Smooth muscle cell (in vitro differentiated cells): ENCODE results near the gene EIF4E. TPM values are rescaled to one million over a fixed set of nuclear protein-coding genes. Genes with fewer than 3 reads are reported as not detected.

Source experiments
- DNase-seq: peaks from one replicate; lab custom pipeline; 2025; ENCODE audit not compliant: unreplicated experiment; lab: John Stamatoyannopoulos, UW
- H2AFZ ChIP-seq: fragments of 200-600 bp; sonication (generic); 2 replicates; pipeline ENCODE4 v1.6.0; 2016; ENCODE audit warnings: antibody characterized with exemption, low read depth, mild to moderate bottlenecking
- H3F3A ChIP-seq: fragments of 200-600 bp; sonication (generic); 2 replicates; pipeline ENCODE4 v1.6.0; 2017; ENCODE audit warnings: antibody characterized with exemption, low read depth
- H3K27ac ChIP-seq: fragments of 200-600 bp; sonication (generic); 2 replicates; pipeline ENCODE4 v1.5.1; 2016; ENCODE audit warnings: low read depth, mild to moderate bottlenecking
- H3K27me3 ChIP-seq: fragments of 200-600 bp; sonication (generic); 2 replicates; pipeline ENCODE4 v1.6.1; 2016; ENCODE audit warnings: low read depth, mild to moderate bottlenecking
- H3K36me3 ChIP-seq: fragments of 200-600 bp; sonication (generic); 2 replicates; pipeline ENCODE4 v1.5.1; 2016; ENCODE audit warnings: low read depth
- H3K4me1 ChIP-seq: fragments of 200-600 bp; sonication (generic); 2 replicates; pipeline ENCODE4 v1.5.1; 2016; ENCODE audit warnings: low read depth
- H3K4me2 ChIP-seq: fragments of 200-600 bp; sonication (generic); 2 replicates; pipeline ENCODE4 v1.6.0; 2016; ENCODE audit warnings: mild to moderate bottlenecking
- H3K4me3 ChIP-seq: fragments of 200-600 bp; sonication (generic); 2 replicates; pipeline ENCODE4 v1.5.1; 2016; ENCODE audit warnings: mild to moderate bottlenecking
- H3K79me2 ChIP-seq: fragments of 200-600 bp; sonication (generic); 2 replicates; pipeline ENCODE4 v1.6.0; 2016; ENCODE audit warnings: low read depth, mild to moderate bottlenecking
- H3K9ac ChIP-seq: fragments of 200-600 bp; sonication (generic); 2 replicates; pipeline ENCODE4 v1.6.0; 2016; ENCODE audit warnings: low read depth
- H3K9me3 ChIP-seq: fragments of 200-600 bp; sonication (generic); replicated peaks from 2 replicates; pipeline ENCODE4 v1.5.1; 2016; ENCODE audit warnings: low read depth
- H4K20me1 ChIP-seq: fragments of 200-600 bp; sonication (generic); 2 replicates; pipeline ENCODE4 v1.6.0; 2016; ENCODE audit warnings: low read depth
- WGBS: methylation state at CpG from one replicate; pipeline ENCODE4 v1.1.7; 2016; ENCODE audit warnings: low lambda C conversion rate; 5-methylcytosine and 5-hydroxymethylcytosine counted together
- polyA plus RNA-seq: library from polyadenylated mRNA; unstranded; fragments of >200 nt; fragmentation: Nextera tagmentation; extraction: Ambion mirVana; gene quantifications from 2 replicates; pipeline ENCODE4 v1.2.1, GENCODE V29; 2016
- total RNA-seq: library from RNA; depleted of rRNA; stranded (reverse); fragments of >200 nt; gene quantifications from 2 replicates; pipeline ENCODE4 v1.2.3, GENCODE V29; 2014
- TF ChIP-seq, protein P1 (sequence below): fragments of 200-600 bp; sonication (generic); IDR thresholded peaks from 2 replicates; pipeline ENCODE4 v1.5.1; 2017; ENCODE audit warnings: borderline replicate concordance, mild to moderate bottlenecking, antibody characterized with exemption; ENCODE audit not compliant: insufficient read depth, poor library complexity, severe bottlenecking

The EIF4E gene
- total and polyA plus RNA-seq, 2 experiments from 2014 or later: 113 to 135 TPM

DNA sequence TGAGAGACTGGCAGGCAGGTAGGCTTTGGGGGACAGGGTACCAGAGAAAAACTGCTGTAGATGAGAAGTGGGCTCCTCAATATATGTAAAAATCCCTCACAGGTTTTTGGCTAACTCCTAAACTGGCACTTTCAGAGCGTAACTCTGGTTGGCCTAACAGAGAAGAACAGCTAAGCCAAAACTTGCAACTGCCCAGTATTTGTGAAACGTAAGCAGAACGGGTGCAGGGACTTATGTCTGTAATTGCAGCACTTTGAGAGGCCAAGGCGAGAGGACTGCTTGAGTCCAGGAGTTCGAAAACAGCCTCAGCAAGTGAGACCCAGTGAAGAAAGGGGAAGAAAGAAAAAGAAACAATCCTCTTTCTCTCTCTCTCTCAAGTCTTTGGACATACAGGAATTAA is 25.0 kb downstream of the EIF4E start:
- Histone ChIP-seq H3K4me2 (no peak overlapping the region), H4K20me1 (peaks cover 98% of the 10 kb centered on the region), H3K9me3 (no peaks in the 10 kb centered on the region), H3K9ac (no peak overlapping the region), H3K36me3 (peaks cover 10% of the 10 kb centered on the region), H3K4me1 (no peaks in the 10 kb centered on the region), H3K79me2 (peaks cover 99% of the 10 kb centered on the region), H3K27me3 (no peaks in the 10 kb centered on the region), H3F3A (peaks cover 4% of the 10 kb centered on the region), H3K4me3 (no peak overlapping the region), H3K27ac (no peak overlapping the region), H2AFZ (no peak overlapping the region)
- DNase-seq: no peak
- TF ChIP-seq, protein P1, sequence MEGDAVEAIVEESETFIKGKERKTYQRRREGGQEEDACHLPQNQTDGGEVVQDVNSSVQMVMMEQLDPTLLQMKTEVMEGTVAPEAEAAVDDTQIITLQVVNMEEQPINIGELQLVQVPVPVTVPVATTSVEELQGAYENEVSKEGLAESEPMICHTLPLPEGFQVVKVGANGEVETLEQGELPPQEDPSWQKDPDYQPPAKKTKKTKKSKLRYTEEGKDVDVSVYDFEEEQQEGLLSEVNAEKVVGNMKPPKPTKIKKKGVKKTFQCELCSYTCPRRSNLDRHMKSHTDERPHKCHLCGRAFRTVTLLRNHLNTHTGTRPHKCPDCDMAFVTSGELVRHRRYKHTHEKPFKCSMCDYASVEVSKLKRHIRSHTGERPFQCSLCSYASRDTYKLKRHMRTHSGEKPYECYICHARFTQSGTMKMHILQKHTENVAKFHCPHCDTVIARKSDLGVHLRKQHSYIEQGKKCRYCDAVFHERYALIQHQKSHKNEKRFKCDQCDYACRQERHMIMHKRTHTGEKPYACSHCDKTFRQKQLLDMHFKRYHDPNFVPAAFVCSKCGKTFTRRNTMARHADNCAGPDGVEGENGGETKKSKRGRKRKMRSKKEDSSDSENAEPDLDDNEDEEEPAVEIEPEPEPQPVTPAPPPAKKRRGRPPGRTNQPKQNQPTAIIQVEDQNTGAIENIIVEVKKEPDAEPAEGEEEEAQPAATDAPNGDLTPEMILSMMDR: no peak
- 87% methylated on average over 5 of the region's 5 CpGs for WGBS

DNA sequence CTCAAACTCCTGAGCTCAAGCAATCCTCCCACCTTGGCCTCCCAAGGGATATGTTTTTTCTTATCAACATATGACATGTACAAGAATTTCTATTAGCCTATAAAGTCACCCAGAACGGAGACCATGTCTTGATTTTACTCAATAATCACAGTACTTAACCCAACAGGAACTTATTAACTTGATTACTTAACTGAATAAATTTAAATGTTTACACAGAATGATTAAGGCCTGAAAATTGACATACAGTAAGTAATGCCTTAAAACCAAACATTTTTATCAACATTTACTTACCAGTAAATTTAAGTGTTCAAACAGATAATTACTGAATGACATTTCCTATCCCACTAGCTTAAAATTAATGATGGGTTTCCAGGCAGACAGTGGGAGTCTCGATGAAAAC is 25.4 kb downstream of the EIF4E start:
- H2AFZ ChIP-seq: no peak overlapping the region
- TF ChIP-seq, protein P1: no peak
- H3K9ac ChIP-seq: no peak overlapping the region
- H3K4me3 ChIP-seq: no peak overlapping the region
- no peaks in the 10 kb centered on the region for H3K4me1 ChIP-seq
- H3F3A ChIP-seq: peaks cover 4% of the 10 kb centered on the region
- 62% methylated on average over 2 of the region's 2 CpGs for whole genome bisulfite sequencing
- peaks cover 99% of the 10 kb centered on the region for H3K79me2 ChIP-seq
- H4K20me1 ChIP-seq: peaks cover 98% of the 10 kb centered on the region
- H3K4me2 ChIP-seq: no peak overlapping the region
- DNase-seq: no peak
- H3K9me3 ChIP-seq: no peaks in the 10 kb centered on the region
- no peaks in the 10 kb centered on the region for H3K27me3 ChIP-seq
- H3K36me3 ChIP-seq: peaks cover 10% of the 10 kb centered on the region
- H3K27ac ChIP-seq: no peak overlapping the region

DNA sequence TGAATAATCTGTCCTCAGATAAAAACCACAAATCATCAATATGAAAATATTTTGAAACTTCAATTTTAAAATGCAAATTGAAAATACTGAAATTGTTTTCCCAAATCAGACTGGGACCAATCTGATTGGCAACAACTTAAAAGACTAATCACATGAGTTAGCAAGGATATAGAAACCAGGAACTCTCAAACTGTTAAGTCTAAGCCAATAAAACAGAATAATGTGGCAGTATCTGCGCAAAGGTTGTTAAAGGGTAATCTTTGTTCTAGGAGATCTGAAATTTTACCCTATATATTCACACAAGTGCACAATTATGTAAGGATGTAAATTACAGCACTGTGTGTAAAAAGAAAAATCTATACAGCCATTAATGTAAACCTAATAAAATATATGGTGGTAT is 29.7 kb downstream of the EIF4E start:
- Histone ChIP-seq H3K9ac (no peak overlapping the region), H3K36me3 (peaks cover 10% of the 10 kb centered on the region), H3K27ac (no peak overlapping the region), H3K4me3 (no peak overlapping the region), H3K4me2 (no peak overlapping the region), H3F3A (no peaks in the 10 kb centered on the region), H3K79me2 (peaks cover 94% of the 10 kb centered on the region), H2AFZ (no peak overlapping the region), H3K9me3 (no peaks in the 10 kb centered on the region), H4K20me1 (peaks cover 80% of the 10 kb centered on the region), H3K27me3 (no peaks in the 10 kb centered on the region), H3K4me1 (no peaks in the 10 kb centered on the region)
- TF ChIP-seq, protein P1: no peak
- no peak for DNase-seq
- WGBS: 97% methylated on average over 1 of the region's 1 CpG

DNA sequence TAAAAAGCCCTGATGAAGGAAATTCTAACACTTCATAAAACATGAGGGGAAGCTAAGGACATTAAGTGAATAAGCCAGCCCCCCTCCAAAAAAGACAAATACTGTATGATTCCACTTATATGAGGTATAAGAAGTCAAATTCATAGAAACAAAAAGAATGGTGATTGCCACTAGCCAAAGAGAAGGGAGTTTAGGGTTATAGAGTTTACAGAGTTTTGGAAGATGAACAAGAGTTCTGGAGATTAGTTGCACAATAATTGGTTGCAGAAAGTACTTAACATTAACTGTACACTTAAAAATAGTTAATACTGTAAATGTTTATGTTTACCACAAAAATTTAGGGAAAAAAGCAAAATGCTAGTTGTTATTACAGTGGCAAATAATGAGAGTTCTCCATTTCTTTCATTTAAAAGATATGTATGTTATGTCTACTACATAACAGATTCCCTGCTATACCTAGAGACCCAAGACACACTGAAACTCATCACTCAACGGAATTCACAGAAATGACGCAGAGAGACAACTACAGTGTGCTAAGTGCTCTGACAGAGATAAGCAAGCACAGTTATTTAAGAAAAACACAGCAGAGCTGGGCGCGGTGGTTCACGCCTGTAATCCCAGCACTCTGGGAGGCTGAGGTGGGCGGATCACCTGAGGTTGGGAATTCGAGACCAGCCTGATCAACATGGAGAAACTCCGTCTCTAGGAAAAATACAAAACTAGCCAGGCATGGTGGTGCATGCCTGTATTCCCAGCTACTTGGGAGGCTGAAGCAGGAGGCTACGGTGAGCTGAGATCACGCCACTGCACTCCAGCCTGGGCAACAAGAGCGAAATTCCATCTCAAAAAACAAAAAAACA is 37.2 kb downstream of the EIF4E start:
- peaks cover 19% of the 10 kb centered on the region for H3K36me3 ChIP-seq
- peaks cover 78% of the 10 kb centered on the region for H3K79me2 ChIP-seq

More for the DNA sequence above, 37.2 kb downstream of the EIF4E start:
- TF ChIP-seq, protein P1: no peak
- Histone ChIP-seq H4K20me1 (peaks cover 35% of the 10 kb centered on the region), H3K27me3 (no peaks in the 10 kb centered on the region), H3K9ac (no peak overlapping the region), H3K4me2 (no peak overlapping the region), H3K27ac (no peak overlapping the region), H3K4me1 (no peaks in the 10 kb centered on the region), H3K4me3 (no peak overlapping the region), H2AFZ (no peak overlapping the region), H3F3A (no peaks in the 10 kb centered on the region), H3K9me3 (no peaks in the 10 kb centered on the region)
- 85% methylated on average over 11 of the region's 11 CpGs for WGBS
- no peak for DNase-seq
